HG02798 (cell line): ENCODE results near the gene VSX1.
A peak's percentile ranks its signal among the peaks of the same experiment; 100 is the strongest.

ENCODE experiments used
- ATAC-seq: cut with Tn5 transposase; IDR thresholded peaks from one replicate; pipeline ENCODE4 v1.9.1; 2021; ENCODE audit warnings: mild to moderate bottlenecking; ENCODE audit not compliant: unreplicated experiment, poor library complexity

Gene VSX1

GRCh38 chr20:25054995-25055629 is 26.8 kb downstream of the VSX1 start:
- no peak for ATAC-seq

DNA sequence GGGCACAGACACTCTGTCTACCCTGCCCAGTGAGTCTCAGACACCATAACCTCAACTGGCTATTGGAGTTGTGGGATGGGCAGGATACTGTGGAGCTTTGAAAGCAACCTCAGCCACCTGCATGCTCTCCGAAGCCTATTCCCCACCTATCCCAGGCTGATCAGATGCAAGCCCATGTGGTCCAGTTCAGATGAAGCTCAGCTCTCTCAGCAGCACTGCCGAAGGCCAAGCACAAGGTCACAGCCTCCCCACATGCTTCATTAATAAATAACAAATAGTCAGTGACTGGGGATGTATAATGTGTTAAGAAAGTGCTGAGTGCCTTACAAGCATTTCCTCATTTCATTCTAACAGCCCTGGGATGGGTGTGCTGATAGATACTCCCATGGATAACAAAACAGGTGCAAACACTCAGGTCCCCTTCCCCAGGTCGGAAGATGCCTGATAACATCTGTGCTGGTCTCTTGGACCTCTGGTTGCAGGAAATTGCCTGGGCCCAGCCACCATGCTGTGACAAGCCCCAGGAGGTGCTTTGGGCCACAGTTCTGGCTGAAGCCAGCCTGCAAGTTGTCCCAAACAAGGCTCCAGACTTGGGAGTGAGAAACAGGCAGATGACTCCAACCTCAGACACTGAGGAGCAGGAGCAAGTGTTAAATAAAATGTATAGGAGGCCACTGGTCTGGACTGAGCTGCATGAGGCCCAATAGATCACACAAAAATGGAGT is 27.7 kb downstream of the VSX1 start:
- ATAC-seq, result no peak

DNA sequence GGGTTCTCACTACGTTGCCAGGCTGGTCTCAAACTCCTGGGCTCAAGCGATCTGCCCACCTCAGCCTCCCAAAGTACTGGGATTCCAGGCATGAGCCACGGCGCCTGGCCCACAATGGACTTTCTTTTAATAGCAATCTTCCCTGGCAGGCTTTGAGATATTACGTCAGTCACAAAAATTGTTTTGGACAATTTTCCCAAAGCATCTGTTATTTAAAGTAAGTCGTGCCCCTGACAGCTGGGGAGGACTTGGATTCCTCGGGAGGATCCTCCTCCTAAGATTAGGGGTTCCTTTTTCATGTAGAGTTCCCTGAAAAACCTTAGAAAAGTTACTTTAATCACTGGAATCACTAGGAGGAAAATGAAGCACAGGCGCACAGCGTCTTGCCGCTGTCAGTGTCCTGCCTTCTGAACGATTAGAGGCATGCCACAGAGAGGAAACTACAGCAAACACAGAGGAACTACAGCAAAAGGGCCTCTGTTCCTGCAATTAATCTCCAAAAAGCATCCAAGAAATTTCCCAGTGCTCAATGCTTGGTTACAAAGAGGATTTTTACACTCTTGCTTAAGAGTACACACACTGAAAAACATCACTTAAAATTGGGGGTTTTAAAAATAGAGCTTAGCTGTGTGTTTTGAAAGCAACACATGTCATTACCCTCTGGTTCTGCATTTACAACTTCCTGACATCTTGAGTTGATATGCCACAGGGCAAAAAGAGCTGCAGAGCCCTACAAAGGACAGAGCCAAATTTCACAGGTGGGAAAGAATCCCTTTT is 28.5 kb downstream of the VSX1 start:
- no peak for ATAC-seq

DNA sequence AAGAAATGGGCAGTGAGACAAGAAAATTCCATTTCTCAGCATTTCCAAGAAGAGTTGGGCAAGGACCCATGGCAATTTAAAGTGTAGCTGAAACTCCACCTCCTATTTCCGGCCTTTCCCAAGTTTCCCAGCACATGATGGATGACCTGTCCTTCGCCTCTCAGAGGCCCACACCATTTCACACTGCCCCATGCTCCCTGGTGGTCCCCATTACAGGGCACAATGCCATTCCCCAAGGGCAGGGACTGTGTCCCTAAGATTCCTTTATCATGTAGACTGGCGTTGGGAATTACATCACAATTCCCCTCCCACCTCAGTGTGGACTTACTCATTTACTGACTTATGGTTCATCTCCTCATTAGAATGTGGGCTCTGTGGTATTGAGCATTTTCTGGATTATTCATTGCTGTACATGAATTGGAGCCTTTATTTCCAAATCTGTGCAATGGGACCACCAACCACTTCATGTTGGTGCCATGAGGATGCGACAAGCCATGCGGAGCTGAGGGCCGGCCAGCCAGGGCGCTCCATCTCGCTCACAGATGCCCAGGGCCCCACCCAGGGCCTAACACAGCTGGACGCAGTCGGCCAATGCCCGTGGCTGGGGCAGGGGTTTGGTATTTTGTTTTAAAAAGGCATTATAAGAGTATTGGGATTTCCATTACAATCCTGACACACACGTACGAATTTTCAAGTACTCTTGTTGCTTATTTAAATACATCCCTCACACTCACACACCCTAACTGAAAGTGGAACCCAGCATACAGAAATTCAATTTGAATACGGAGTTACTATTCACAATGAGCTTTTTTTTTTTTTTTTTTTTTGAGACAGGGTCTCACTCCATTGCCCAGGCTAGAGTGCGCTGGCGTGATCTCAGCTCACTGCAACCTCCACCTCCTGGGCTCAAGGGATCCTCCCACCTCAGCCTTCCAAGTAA is 29.4 kb downstream of the VSX1 start:
- ATAC-seq, result peak; percentile 34

GRCh38 chr20:25051386-25052155 is 30.4 kb downstream of the VSX1 start:
- no peak for ATAC-seq

DNA sequence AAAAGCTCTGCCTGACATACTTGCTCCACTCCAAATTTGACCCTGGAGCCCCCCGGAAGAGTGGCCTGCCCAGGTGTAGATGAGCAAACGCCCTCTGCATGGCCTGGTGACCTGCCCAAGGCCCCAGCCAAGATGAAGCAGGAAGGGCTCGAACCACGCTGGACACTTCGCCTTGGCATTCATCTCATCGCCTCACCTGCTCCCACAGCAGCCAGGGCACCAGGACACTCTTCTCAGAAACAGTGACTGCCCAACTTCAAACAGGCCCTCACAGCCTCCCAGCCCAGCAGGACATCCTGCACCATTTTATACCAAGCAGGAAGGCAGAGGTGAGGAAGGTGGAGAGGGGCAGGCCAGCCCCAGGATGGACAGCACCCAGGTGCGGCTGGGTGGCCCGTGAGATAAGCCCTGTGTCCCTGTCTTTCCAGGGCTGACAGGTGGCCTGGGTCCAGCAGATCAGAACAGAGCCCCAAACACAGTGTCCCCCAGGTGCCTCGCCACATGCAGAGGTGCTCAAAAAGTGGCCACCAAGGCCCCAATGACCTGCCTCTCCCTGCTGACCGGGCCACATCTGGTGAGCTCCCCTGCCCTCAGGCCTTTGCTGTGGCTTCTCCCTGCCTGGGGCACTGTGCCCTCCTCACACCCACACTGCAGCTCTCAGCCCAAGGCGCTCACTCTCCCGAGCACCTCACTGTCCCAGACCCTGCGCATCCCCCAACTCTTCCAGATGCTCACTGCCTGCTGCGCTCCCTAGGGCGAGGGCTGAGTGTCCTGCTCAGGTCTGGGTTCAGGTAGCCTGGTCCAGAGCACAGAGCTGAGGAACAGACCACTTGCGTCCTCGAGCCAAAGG is 31.2 kb downstream of the VSX1 start:
- ATAC-seq, result no peak

- ATAC-seq, result no peak
These were observed 31.9 kb downstream of the VSX1 start for GRCh38 chr20:25050082-25050481.

DNA sequence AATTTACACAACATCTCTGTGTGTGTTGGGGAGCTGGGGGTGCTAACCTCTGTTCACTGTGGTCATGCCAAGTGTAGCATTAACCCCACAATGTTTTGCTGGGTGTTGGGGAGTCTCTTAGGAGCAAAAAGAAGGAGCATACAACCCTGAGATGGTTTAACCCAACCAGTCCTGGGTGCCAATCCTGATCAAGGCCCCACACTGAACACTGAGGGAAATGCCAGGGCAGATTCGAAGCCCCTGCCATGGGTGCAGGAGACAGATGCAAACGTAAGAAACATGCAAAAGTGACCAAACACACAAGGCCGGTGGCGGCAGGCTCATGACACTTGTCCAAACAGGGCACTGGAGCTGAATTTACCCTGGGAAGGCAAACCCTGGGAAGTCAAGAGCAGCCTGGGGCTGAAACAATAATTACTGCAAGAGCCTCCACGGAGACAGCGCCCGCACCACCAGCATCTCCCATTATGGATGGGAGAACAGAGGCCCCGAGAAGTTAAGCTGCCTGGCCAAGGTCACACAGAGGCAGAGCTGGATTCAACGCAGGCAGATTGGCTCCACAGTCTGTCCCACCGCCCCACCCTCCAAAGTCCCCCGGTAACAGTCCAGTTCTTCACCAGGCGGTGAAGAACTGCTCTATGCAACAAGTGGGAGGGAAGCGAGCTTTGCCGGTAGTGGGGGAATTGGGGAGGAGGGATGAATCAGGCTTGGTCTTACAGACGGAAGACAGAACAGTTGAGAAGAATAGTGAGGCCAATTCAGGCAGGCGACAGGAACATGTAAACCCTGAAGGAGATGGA is 32.5 kb downstream of the VSX1 start:
- ATAC-seq, result no peak

- no peak for ATAC-seq
These were observed 33.4 kb downstream of the VSX1 start for GRCh38 chr20:25048519-25048952.

DNA sequence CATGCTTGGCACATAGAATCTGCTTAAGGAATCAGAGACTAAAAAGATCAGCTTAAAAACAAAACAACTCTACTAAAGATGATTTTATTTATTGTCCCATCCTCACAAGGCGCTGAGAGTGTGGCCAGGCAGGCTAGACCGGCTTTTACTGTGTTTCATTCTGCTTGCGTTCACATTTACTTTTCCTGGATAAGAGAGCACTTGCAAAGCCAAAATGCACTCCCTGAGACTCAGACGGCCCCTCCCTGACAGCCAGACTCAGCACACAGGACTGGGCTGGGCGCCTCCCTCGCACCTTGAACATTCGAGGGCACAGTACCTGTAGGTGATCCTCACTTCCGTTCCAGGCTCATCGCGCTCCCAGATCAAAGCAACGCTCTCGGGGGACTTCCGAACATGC is 34.2 kb downstream of the VSX1 start:
- no peak for ATAC-seq

DNA sequence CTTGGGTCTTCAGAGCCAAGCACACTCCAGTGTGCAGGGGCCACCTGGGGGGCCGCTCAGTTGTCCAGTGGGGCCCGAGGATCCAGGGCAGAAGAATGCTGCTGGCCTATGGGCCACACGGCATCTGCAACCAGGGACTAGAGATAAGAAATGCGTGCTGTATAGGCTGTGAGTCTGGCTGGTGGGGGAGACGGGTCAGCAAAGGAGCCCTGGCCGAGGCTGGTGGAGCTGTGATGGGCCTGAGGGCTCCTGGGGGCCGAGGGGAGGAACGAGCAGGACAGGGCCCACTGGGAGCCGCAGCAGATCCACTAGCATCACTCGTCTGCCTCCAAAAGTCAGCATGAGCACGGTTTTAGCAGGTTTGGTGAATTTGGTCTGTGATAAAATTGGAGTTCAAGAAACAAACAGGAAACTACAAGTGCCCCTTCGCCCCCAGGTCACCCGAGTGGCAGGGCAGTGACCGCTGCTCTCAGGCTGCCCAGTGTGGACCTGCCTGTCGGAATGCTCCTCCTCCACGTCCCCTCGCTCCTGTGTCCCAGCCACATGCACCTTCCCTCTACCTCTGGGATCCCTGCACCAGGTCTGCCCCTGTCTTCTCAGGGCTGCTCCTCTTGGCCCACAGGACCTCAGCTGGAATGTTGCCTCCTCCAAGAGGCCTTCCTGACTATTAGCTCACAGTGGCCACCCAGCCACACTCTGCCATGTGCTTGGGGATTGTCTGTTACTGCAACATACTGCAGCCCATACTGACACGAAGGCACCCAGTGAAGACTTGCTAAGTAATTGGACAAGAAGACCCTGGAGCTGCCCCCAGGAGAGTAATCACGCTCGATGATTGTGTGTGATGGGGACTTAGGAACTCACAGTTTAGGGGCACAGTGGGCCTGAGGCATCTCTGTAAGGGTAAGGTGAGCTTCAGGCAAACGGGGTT is 34.9 kb downstream of the VSX1 start:
- no peak for ATAC-seq

DNA sequence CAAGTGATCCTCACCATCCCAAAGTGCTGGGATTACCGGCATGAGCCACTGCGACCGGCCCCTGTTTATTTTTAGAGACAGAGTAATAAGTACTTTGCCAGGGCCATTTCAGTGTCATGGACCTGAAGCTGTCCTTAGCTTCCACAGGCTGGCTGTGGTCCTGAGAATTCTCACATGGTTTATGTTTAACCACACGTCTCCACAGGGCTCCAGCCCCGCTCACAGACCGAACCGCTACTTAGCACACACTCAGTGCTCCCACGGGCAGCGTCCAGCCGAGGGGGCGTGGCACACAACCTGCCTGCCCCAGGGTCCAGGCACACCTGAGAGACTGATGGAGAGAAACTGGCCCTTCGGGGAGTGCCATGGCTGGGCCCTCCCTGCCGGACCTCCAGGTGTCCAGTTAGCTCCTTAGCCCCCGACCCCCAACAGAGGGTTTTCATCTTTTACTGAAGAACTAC is 35.7 kb downstream of the VSX1 start:
- ATAC-seq, result no peak

DNA sequence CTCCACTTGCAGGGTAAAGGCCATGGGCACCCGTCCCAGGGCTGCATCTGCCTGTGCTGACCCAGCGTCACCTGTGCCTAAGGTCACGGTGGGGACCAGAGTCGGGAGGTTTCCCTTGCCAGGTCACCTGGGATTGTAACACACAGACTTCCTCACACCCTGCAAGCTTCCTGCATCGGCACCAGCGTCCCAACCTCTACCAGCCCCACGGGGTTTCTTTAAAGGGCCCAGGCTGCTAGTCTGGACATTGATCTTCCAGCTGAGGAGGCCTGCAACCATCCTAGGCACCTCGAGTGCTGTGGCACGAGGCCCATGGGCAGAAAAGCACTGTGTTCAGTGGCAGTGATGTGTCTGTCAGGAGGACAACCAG is 36.6 kb downstream of the VSX1 start:
- no peak for ATAC-seq

DNA sequence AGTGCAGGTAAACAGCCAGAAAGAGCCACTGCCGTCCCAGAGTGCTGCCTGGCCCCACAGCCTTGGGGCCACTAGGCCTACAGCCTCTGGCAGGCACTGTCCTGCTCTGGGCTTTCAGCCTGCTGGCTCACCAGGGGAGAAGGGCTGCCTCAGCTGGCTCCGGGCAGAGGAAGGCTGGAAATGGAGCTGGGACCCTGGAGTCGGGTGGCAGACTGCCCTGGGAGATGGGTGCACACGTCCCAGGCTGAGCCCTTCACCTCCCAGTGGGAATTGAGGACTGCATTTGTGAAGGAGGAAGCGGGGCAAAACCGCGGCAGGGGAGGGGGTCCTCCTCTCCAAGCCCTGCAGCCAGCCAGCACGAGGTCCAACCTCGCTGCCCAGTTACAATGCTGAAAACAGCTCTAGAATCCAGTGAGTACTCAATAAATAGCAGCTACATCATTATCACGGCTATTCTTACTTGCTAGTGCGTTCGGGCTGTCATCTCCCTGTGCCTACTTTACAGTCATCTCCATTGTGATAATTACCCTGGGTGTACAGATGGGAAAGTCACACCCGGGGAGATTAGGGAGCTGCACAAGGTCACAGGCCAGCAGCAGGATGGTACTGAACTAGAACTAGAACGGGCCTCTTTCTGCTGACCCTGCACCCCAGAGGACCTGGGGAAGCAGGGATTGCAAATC is 37.1 kb downstream of the VSX1 start:
- no peak for ATAC-seq

- no peak for ATAC-seq
These were observed 37.7 kb downstream of the VSX1 start for GRCh38 chr20:25044261-25044560.

- no peak for ATAC-seq
These were observed 38.3 kb downstream of the VSX1 start for GRCh38 chr20:25043499-25044260.
